Sigmoid colon (tissue), 7 donors: ENCODE results near the gene GRAMD4. TPM values are rescaled to one million over a fixed set of nuclear protein-coding genes. Genes with fewer than 3 reads are reported as not detected.

Source experiments
- DNase-seq: peaks from one replicate; pipeline ENCODE4 v3.0.0-alpha.2; 2019
- H3K27ac ChIP-seq, 4 donors: fragments of 200-600 bp; sonication (generic); one replicate each; pipeline ENCODE4 v1.5.1; 2016 to 2019; ENCODE audit warnings: mild to moderate bottlenecking in 1 of 4
- H3K27me3 ChIP-seq, 3 donors: fragments of 200-600 bp; sonication (generic); one replicate each; pipeline ENCODE4 v1.5.1; 2019; ENCODE audit warnings: mild to moderate bottlenecking in 1 of 3
- H3K36me3 ChIP-seq, 4 donors: fragments of 200-600 bp; sonication (generic); one replicate each; pipeline ENCODE4 v1.5.1; 2016 to 2019
- H3K4me1 ChIP-seq, 4 donors: fragments of 200-600 bp; sonication (generic); one replicate each; pipeline ENCODE4 v1.5.1; 2017 to 2019
- H3K4me3 ChIP-seq, 4 donors: fragments of 200-600 bp; sonication (generic); one replicate each; pipeline ENCODE4 v1.5.1; 2017 to 2019; ENCODE audit warnings: mild to moderate bottlenecking in 2 of 4, moderate library complexity in 1 of 4
- H3K9me3 ChIP-seq, 4 donors: fragments of 200-600 bp in 3 of 4; sonication (generic) in 3 of 4; one replicate each; pipeline versions ENCODE4 v1.5.1 to v1.6.1; 2013 to 2019
- EP300 ChIP-seq, 4 donors: sonication (generic); formaldehyde crosslinking; IDR thresholded peaks; one replicate each; pipeline ENCODE4 v1.6.1; 2017; ENCODE audit warnings: antibody characterized with exemption in 4 of 4
- POLR2A ChIP-seq, 2 donors: fragments of 450-650 bp; IDR thresholded peaks; one replicate each; pipeline ENCODE4 v1.6.1; 2016; ENCODE audit warnings: antibody characterized with exemption in 2 of 2, mild to moderate bottlenecking in 2 of 2, moderate library complexity in 2 of 2
- POLR2AphosphoS5 ChIP-seq, 4 donors: sonication (generic); formaldehyde crosslinking; IDR thresholded peaks; one replicate each; pipeline ENCODE4 v1.6.1; 2017; ENCODE audit warnings: antibody characterized with exemption in 4 of 4
- WGBS, 2 donors: extraction: QIAGEN DNeasy Blood & Tissue Kit; methylation state at CpG; one replicate each; pipeline ENCODE4 v1.1.7; 2013; 5-methylcytosine and 5-hydroxymethylcytosine counted together
- intact Hi-C: fragments of 100-400 bp; cut with DNase I; formaldehyde crosslinking; loops from one replicate; pipeline ENCODE4 v1.15.1; 2023
- polyA plus RNA-seq, 3 donors: library from polyadenylated mRNA; stranded (reverse); fragments of 200-250 nt; gene quantifications; one replicate each; pipeline ENCODE4 v1.2.3, GENCODE V29; 2013
- total RNA-seq, 4 donors: library from RNA; depleted of rRNA; stranded (reverse); fragments of >200 nt; gene quantifications; one replicate each; pipeline ENCODE4 v1.1.0, GENCODE V29; 2016
- TF ChIP-seq, protein P1 (sequence below), 4 experiments: fragments of 450-650 bp in 3 of 4; fragments of 200-600 bp in 1 of 4; IDR thresholded peaks; one replicate each; pipeline ENCODE4 v1.5.1; 2016 to 2019; ENCODE audit warnings: antibody characterized with exemption in 4 of 4, mild to moderate bottlenecking in 3 of 4, moderate library complexity in 2 of 4
- donor health status: healthy with polysubstance abuse.
- donor health status: Bipolar disorder and iron deficiency.
- donor health status: healthy.

Gene GRAMD4
- total and polyA plus RNA-seq, 7 donors: 11.6 to 57.2 (median 23.5) TPM

DNA sequence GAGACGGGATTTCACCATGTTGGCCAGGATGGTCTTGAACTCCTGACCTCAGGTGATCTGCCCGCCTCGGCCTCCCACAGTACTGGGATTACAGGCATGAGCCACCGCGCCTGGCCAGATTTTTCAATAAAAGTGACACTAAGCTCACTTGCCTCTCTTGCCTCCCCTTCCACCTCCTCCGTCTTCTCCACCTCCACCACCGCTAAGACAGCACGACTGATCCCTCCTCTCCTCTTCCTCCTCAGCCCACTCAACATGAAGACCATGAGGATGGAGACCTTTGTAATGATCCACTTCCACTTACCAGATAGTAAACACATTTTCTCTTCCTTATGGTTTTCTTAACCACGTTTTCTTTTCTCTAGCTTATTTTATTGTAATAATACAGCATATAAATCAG, 103.7 kb downstream of the GRAMD4 start:
- intact Hi-C loops: no loop called here
- TF ChIP-seq EP300 (IDR thresholded peaks at IDR 0.05) (no peak), POLR2A (IDR thresholded peaks at IDR 0.05) (no peak), POLR2AphosphoS5 (IDR thresholded peaks at IDR 0.05) (no peak)
- TF ChIP-seq, protein P1, sequence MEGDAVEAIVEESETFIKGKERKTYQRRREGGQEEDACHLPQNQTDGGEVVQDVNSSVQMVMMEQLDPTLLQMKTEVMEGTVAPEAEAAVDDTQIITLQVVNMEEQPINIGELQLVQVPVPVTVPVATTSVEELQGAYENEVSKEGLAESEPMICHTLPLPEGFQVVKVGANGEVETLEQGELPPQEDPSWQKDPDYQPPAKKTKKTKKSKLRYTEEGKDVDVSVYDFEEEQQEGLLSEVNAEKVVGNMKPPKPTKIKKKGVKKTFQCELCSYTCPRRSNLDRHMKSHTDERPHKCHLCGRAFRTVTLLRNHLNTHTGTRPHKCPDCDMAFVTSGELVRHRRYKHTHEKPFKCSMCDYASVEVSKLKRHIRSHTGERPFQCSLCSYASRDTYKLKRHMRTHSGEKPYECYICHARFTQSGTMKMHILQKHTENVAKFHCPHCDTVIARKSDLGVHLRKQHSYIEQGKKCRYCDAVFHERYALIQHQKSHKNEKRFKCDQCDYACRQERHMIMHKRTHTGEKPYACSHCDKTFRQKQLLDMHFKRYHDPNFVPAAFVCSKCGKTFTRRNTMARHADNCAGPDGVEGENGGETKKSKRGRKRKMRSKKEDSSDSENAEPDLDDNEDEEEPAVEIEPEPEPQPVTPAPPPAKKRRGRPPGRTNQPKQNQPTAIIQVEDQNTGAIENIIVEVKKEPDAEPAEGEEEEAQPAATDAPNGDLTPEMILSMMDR (IDR thresholded peaks at IDR 0.05): no peak
- 90 to 93% methylated on average over 9 of the region's 9 CpGs for WGBS, 2 donors

DNA sequence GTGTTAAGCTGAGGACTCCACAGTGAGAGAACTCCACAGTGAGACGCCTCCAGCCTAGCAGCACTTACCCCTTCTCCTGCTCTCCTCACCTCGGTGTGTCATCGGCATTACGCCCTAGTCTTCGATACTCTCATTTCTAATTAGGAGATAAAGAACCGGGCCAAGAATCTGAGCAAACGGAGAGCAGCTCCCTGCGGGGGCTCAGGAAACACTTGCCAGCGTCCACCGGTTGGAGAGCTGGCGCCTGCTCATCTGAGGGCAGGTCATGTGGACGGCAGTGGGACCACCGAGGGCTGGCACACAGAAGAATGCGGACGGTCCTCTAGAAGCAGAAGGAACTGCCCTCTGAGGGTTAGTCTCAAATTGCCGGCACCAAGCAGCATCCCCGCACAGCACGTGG, 104.9 kb downstream of the GRAMD4 start:
- DNase-seq: no peak
- Histone ChIP-seq H3K4me1 (peaks cover 0 to 30% (median 3%) of the 10 kb centered on the region in 4 donors), H3K4me3 (no peak overlapping the region), H3K27me3 (no peaks in the 10 kb centered on the region), H3K9me3 (no peaks in the 10 kb centered on the region), H3K36me3 (peaks cover 0 to 10% (median 4%) of the 10 kb centered on the region in 4 donors), H3K27ac (no peak overlapping the region)
- intact Hi-C loops: no loop called here
- 92 to 94% methylated on average over 18 of the region's 18 CpGs for WGBS, 2 donors
- TF ChIP-seq POLR2A (IDR thresholded peaks at IDR 0.05) (no peak), POLR2AphosphoS5 (IDR thresholded peaks at IDR 0.05) (no peak), EP300 (IDR thresholded peaks at IDR 0.05) (no peak)
- TF ChIP-seq, protein P1 (IDR thresholded peaks at IDR 0.05): no peak

More for the DNA sequence above, 103.7 kb downstream of the GRAMD4 start:
- Histone ChIP-seq H3K27me3 (no peaks in the 10 kb centered on the region), H3K4me3 (no peak overlapping the region), H3K27ac (no peak overlapping the region), H3K4me1 (peaks cover 0 to 23% (median 3%) of the 10 kb centered on the region in 4 donors), H3K36me3 (peaks cover 6 to 22% (median 14%) of the 10 kb centered on the region in 4 donors), H3K9me3 (no peaks in the 10 kb centered on the region)
- no peak for DNase-seq

DNA sequence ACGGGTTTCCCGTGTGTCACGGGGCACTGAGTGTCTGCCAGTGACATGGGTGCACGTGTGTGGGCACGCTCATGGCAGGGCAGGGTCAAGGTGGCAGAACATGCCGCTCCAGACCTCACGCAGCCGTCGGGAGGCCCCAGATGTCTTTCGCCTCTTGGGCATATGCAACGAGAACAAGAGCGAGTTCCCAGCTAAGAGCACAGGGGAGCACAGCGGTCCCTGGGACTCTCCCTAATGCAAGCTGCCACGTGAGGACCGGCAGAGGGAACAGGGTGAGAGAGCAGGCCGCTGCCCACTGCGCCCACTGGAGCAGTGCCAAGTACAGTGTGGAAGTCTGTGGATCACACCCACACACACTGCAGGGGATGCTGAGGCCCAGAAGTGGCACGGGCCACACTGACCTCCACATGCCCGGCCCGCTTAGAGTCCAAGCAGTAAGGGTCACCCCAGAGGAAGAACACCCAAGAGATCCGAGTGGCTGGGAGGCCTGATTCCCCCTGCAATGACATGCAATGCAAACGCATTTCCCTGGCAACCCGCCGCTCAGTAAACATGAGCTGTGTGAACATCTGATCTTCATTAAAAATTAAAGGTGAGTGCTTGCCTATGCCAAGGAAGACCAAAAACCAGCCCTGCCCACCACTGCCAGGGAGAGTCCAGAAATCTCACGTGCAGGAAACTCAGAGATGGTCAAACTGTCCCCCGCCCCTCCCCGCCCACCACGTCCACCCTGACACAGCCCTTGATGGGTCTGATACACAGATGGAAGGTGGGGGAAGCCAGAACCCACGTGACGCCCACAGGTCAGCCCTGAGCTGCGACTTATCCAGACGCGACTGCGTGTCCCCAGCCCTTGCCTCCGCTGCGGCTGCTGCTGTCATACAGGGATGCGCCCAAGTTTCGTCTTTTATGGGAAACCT, 106.1 kb downstream of the GRAMD4 start:
- H3K27ac ChIP-seq: no peak overlapping the region
- TF ChIP-seq EP300 (IDR thresholded peaks at IDR 0.05): no peak
- TF ChIP-seq POLR2A (IDR thresholded peaks at IDR 0.05): no peak
- no peak for TF ChIP-seq POLR2AphosphoS5 (IDR thresholded peaks at IDR 0.05)
- TF ChIP-seq, protein P1 (IDR thresholded peaks at IDR 0.05): no peak
- H3K4me1 ChIP-seq: peaks cover 0 to 42% (median 10%) of the 10 kb centered on the region in 4 donors
- no peak overlapping the region for H3K4me3 ChIP-seq
- 50 to 78% methylated on average over 38 of the region's 38 CpGs for WGBS, 2 donors
- H3K9me3 ChIP-seq: no peaks in the 10 kb centered on the region
- intact Hi-C loops: no loop called here
- H3K27me3 ChIP-seq: no peaks in the 10 kb centered on the region
- DNase-seq: no peak
- peaks cover 0 to 5% (median 0%) of the 10 kb centered on the region in 4 donors for H3K36me3 ChIP-seq

DNA sequence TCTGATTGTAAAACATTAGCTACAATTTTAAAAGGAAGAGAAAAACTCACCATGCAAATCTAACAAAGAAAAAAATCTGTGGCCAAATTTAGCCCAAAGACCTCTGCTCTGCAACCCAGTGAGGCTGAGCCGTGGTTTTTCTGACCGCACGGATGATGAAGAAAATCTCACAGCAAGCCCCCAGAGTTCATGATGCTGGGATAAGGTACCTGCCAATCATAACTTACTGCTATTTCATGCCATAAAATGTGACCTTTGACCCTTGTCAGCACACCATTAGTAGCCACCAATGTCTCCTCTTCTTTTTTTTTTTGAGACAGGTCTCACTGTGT, 106.8 kb downstream of the GRAMD4 start:
- H3K36me3 ChIP-seq: peaks cover 0 to 5% (median 0%) of the 10 kb centered on the region in 4 donors
- intact Hi-C loops: no loop called here
- peaks cover 0 to 48% (median 14%) of the 10 kb centered on the region in 4 donors for H3K4me1 ChIP-seq
- no peak overlapping the region for H3K4me3 ChIP-seq
- no peak for DNase-seq
- H3K9me3 ChIP-seq: no peaks in the 10 kb centered on the region
- 72 to 73% methylated on average over 3 of the region's 3 CpGs for WGBS, 2 donors
- H3K27ac ChIP-seq: no peak overlapping the region
- H3K27me3 ChIP-seq: no peaks in the 10 kb centered on the region
- no peak for TF ChIP-seq POLR2A (IDR thresholded peaks at IDR 0.05)
- TF ChIP-seq POLR2AphosphoS5 (IDR thresholded peaks at IDR 0.05): no peak
- TF ChIP-seq, protein P1 (IDR thresholded peaks at IDR 0.05): no peak
- TF ChIP-seq EP300 (IDR thresholded peaks at IDR 0.05): no peak
